NCI-H2227 (cell line): ENCODE measurements around the gene UQCRC1.
"Not testable (repeated sequence)": the region's sequence is repeated elsewhere in the genome, so short reads cannot be mapped to it uniquely, and the experiment has no call there.

Experiments
- DNase-seq: peaks from one replicate; lab custom pipeline; 2025; ENCODE audit not compliant: unreplicated experiment; lab: John Stamatoyannopoulos, UW

The UQCRC1 gene

DNA sequence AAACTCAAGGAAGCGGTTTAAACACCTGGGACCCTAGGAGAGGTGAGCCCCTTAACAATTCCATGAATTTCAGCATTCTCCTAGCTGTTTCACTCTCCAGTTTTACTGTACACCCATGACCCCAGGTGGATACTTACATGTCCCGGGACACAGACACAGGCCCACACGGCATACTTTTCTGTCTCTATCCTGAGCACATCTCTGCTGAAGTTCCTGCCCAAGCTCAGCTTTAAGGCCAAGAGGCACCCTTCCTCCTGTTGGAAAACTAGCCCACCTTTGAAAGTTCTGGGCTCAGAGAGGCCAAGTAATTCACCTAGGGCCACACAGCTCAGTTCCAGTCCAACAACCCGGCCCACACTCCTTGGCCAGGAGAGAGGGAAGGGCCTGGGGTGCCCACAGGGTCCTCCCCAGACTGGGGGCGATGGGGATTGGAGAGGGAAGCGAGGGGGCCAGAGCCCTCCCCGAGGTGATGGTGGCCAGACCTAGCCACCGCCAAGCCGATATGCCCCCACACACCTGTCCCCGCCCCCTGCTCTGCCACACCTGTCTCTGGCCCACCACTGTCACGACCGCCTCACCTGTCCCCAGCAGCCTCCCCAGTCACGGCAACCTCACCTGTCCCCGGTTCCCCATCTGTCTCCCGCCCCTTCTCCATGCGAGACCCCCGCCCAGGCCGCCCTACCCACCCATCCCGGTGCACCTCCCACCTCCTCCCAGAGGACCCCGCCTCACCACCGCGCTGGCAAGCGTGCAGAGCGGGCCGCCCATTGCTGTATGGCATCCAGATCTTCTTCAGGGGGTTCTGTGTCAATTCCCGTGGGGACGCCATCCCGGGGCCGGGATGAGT is 53.3 kb downstream of the UQCRC1 start:
- DNase-seq: no peak

DNA sequence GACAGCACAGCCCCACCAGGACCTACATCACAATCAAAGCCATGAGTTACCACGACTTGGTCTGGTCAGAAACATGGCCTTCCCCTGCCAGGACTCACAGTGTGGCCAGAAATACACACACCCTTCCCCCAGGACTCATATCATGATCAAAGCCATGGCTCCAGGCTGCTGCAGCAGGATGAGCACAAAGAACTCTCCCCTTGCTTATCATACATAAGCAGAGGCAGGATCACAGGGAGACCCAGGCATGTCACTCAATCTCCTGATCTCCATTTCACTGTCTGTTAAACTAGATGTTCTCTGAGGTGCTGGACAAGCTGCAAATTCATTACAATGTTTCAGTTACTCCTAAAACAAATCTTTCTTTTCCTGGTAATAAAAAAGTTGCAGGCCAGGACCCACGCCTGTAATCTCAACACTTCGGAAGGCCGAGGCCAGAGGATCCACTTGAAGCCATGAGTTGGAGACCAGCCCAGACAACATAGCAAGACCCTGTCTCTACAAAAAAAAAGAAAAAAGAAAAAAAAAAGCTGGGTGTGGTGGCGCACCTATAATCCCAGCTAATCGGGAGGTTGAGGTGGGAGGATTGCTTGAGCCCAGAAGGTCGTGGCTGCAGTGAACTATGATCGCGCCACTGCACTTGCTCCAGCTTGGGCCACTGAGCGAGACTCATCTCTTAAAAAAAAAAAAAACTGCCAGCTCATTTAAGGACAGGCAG is 54.1 kb downstream of the UQCRC1 start:
- DNase-seq: no peak

- DNase-seq: no peak
Observed at GRCh38 chr3:48553886-48554845, 55.3 kb downstream of the UQCRC1 start.

DNA sequence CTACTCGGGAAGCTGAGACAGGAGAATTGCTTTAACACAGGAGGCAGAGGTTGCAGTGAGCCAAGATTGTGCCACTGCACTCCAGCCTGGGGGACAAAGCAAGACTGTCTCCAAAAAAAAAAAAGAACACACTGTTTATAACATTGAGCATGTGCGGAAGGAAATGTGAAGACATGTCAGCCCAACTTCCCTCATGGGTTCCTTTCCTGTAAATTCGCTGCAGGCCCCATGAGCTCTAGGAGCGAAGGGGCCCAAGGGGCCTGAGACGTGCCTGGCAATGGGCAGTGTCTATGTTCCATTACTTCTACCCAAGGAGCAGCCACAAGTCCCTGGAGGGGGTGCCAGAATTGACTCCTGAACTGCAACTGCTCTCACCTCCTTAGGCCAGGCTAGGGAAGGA is 56.1 kb downstream of the UQCRC1 start:
- no peak for DNase-seq

GRCh38 chr3:48552111-48552951 is 57.1 kb downstream of the UQCRC1 start:
- no peak for DNase-seq

- not testable (repeated sequence) for DNase-seq
Observed at GRCh38 chr3:48551651-48552050, 57.8 kb downstream of the UQCRC1 start.
